OCI-LY7 (cell line): ENCODE measurements around the gene IZUMO1. TPM values are rescaled to one million over a fixed set of nuclear protein-coding genes. Genes with fewer than 3 reads are reported as not detected.

ENCODE experiments used
- BruUV-seq: library from RNA; stranded (reverse); fragments of 400-500 nt; replicated peaks from 2 replicates; lab custom pipeline; 2021; lab: Mats Ljungman, UMichigan
- CTCF ChIA-PET: fragments of 300-600 bp; sonication (Branson Sonifier 250); formaldehyde crosslinking; loops from one replicate; lab custom pipeline; 2022; ENCODE audit warnings: antibody characterized with exemption; ENCODE audit not compliant: unreplicated experiment; lab: Charles Lee
- POLR2A ChIA-PET: fragments of 300-600 bp; sonication (Branson Sonifier 250); formaldehyde crosslinking; loops from one replicate; lab custom pipeline; 2022; ENCODE audit warnings: antibody characterized with exemption; lab: Charles Lee
- DNase-seq: peaks from one replicate; pipeline ENCODE4 v3.0.0-alpha.2; 2015; ENCODE audit warnings: low spot score
- H2AFZ ChIP-seq: fragments of 200-600 bp; sonication (generic), shearing (Covaris generic); 2 replicates; pipeline ENCODE4 v1.6.1; 2014; ENCODE audit warnings: mild to moderate bottlenecking, antibody characterized with exemption, low read length, moderate library complexity
- H3K27ac ChIP-seq: fragments of 200-600 bp; sonication (generic); 2 replicates; pipeline ENCODE4 v1.5.1; 2014; ENCODE audit warnings: mixed run types, low read depth, mild to moderate bottlenecking, moderate library complexity, low read length, inconsistent platforms; ENCODE audit not compliant: poor library complexity, severe bottlenecking
- H3K36me3 ChIP-seq: fragments of 200-600 bp; sonication (generic); 2 replicates; pipeline ENCODE4 v1.6.1; 2014; ENCODE audit warnings: mild to moderate bottlenecking, antibody characterized with exemption, low read length, moderate library complexity, mixed read lengths; ENCODE audit not compliant: insufficient read depth
- H3K4me1 ChIP-seq: fragments of 200-600 bp; sonication (generic); 2 replicates; pipeline ENCODE4 v1.5.1; 2014; ENCODE audit warnings: mild to moderate bottlenecking, low read length; ENCODE audit not compliant: insufficient read depth, poor library complexity, severe bottlenecking
- H3K4me2 ChIP-seq: fragments of 200-600 bp; sonication (generic); 2 replicates; pipeline ENCODE4 v1.6.1; 2014; ENCODE audit warnings: mild to moderate bottlenecking, low read length
- H3K4me3 ChIP-seq: fragments of 200-600 bp; sonication (generic); 2 replicates; pipeline ENCODE4 v1.5.1; 2014; ENCODE audit warnings: mild to moderate bottlenecking, low read depth, low read length; ENCODE audit not compliant: poor library complexity, severe bottlenecking
- H3K79me2 ChIP-seq: fragments of 200-600 bp; sonication (generic); 2 replicates; pipeline ENCODE4 v1.6.1; 2016; ENCODE audit warnings: low read depth, mild to moderate bottlenecking, low read length, moderate library complexity, mixed read lengths; ENCODE audit not compliant: insufficient read depth
- H3K9me2 ChIP-seq: fragments of 200-600 bp; sonication (generic); 2 replicates; pipeline ENCODE4 v1.6.1; 2016; ENCODE audit warnings: mild to moderate bottlenecking, low read length, mixed read lengths; ENCODE audit not compliant: insufficient read depth
- H3K9me3 ChIP-seq: fragments of 200-600 bp; sonication (generic); 2 replicates; pipeline ENCODE4 v1.6.1; 2014; ENCODE audit warnings: mild to moderate bottlenecking, mixed run types, low read length, mixed read lengths
- H4K20me1 ChIP-seq: fragments of 200-600 bp; sonication (generic); 2 replicates; pipeline ENCODE4 v1.6.1; 2014; ENCODE audit warnings: mild to moderate bottlenecking, antibody characterized with exemption, low read length, moderate library complexity, mixed read lengths; ENCODE audit not compliant: insufficient read depth
- CTCF ChIP-seq: fragments of 200-600 bp; sonication (generic); conservative IDR thresholded peaks from 2 replicates; pipeline ENCODE4 v1.5.1; 2014; ENCODE audit warnings: mild to moderate bottlenecking, antibody characterized with exemption, low read length, moderate library complexity, mixed read lengths
- EZH2phosphoT487 ChIP-seq: fragments of 200-600 bp; sonication (generic); IDR thresholded peaks from 2 replicates; pipeline ENCODE4 v1.6.1; 2018; ENCODE audit warnings: low read depth, borderline replicate concordance, mild to moderate bottlenecking, mixed run types, antibody characterized with exemption, low read length, moderate library complexity, mixed read lengths
- intact Hi-C: fragments of 100-400 bp; cut with micrococcal nuclease; formaldehyde crosslinking; loops from one replicate; pipeline ENCODE4 v1.10.0; 2022; ENCODE audit not compliant: unreplicated experiment
- total RNA-seq, 2 experiments: library from RNA; depleted of rRNA in 1 of 2; stranded (reverse); fragments of >200 nt in 1 of 2; shearing (Covaris generic) in 1 of 2; gene quantifications; 2 replicates each; pipeline ENCODE4 v1.2.3, GENCODE V29; 2014 to 2022

IZUMO1 gene
- total RNA-seq, 2 experiments from 2014 or later = not detected

GRCh38 chr19:48755084-48755641 lies 8.5 kb upstream of the IZUMO1 start, which contains the start of gene FGF21:
TSS of gene FGF21 (plus strand) at chr19:48755524. CDS start at chr19:48756237, 713 bp downstream.
- Histone ChIP-seq H3K4me1 (peaks cover 15% of the 10 kb centered on the region), H3K9me2 (no peaks in the 10 kb centered on the region), H3K4me2 (no peak within 1 kb of the TSS), H3K4me3 (no peak within 1 kb of the TSS), H3K36me3 (no peaks in the 10 kb centered on the region), H3K27ac (no peak within 1 kb of the TSS), H2AFZ (no peak within 1 kb of the TSS), H3K79me2 (no peaks in the 10 kb centered on the region), H3K9me3 (no peaks in the 10 kb centered on the region), H4K20me1 (no peaks in the 10 kb centered on the region)
- DNase-seq = no peak
- intact Hi-C loops = no loop called here
- ChIA-PET POLR2A (no interaction called here), CTCF (no interaction called here)
- BruUV-seq = no TSS peak
- no peak for TF ChIP-seq CTCF
- TF ChIP-seq EZH2phosphoT487 = no peak

GRCh38 chr19:48752496-48753365 lies 6.0 kb upstream of the IZUMO1 start, which contains the start of gene FUT1:
TSS of gene FUT1 (minus strand) at chr19:48752641. CDS start at chr19:48751281, 1,360 bp downstream.
- H3K9me3 ChIP-seq = no peaks in the 10 kb centered on the region
- no peak within 1 kb of the TSS for H3K27ac ChIP-seq
- no peaks in the 10 kb centered on the region for H3K9me2 ChIP-seq
- H4K20me1 ChIP-seq = no peaks in the 10 kb centered on the region
- H3K79me2 ChIP-seq = no peaks in the 10 kb centered on the region
- H3K4me2 ChIP-seq = peak within 1 kb of the TSS; percentile 54
- intact Hi-C loops = no loop called here
- ChIA-PET CTCF (no interaction called here), POLR2A (no interaction called here)
- no TSS peak for BruUV-seq
- TF ChIP-seq EZH2phosphoT487 (no peak), CTCF (no peak)
- peaks cover 15% of the 10 kb centered on the region for H3K4me1 ChIP-seq
- H3K36me3 ChIP-seq = no peaks in the 10 kb centered on the region
- peak within 1 kb of the TSS; percentile 56 for H3K4me3 ChIP-seq
- peak within 1 kb of the TSS; percentile 27; the same call in 1 of the 2 replicates for H2AFZ ChIP-seq
- peak; percentile 75 for DNase-seq
